Measurements from ENCODE around the gene SH3BP5.

Gene SH3BP5

GRCh38 chr3:15206662-15207576 is 125.5 kb downstream of the SH3BP5 start:
- Histone ChIP-seq H3K4me1 (ENCODE audit: low read depth, poor library complexity, severe bottlenecking) (peaks cover 13% of the 10 kb centered on the region), H3K4me2 (peak overlapping the region; percentile 78), H3K27me3 (ENCODE audit: insufficient read depth, low read depth) (no peaks in the 10 kb centered on the region), H4K20me1 (ENCODE audit: insufficient read depth) (no peaks in the 10 kb centered on the region), H2AFZ (ENCODE audit: low read depth) (peak overlapping the region; percentile 75), H3K27ac (peak overlapping the region; percentile 63), H3K36me3 (ENCODE audit: insufficient read depth) (no peaks in the 10 kb centered on the region), H3K4me3 (IDR thresholded peaks at IDR 0.05; ENCODE audit: insufficient read depth, low read depth, low read length) (no peak overlapping the region), H3K9ac (peak overlapping the region; percentile 62; the same call in 1 of the 2 replicates), H3K79me2 (ENCODE audit: insufficient read depth, low read depth) (peaks cover 20% of the 10 kb centered on the region; the same call in 1 of the 2 replicates)
- TF ChIP-seq CTCF (conservative IDR thresholded peaks at IDR 0.05; ENCODE audit: low read depth, low read length): no peak

- H3K27me3 ChIP-seq (ENCODE audit: insufficient read depth, low read depth): no peaks in the 10 kb centered on the region
- H2AFZ ChIP-seq (ENCODE audit: low read depth): peak within 1 kb of the TSS; percentile 76
- H3K36me3 ChIP-seq (ENCODE audit: insufficient read depth): no peaks in the 10 kb centered on the region
These were observed 126.3 kb downstream of the SH3BP5 start, which contains the start of gene CAPN7 for GRCh38 chr3:15205934-15206661. CAPN7 (plus strand) TSS chr3:15206246; CDS start chr3:15206496, 250 bp downstream.

GRCh38 chr3:15205482-15205933 is 126.9 kb downstream of the SH3BP5 start:
- Histone ChIP-seq H3K4me1 (ENCODE audit: low read depth, poor library complexity, severe bottlenecking) (peaks cover 13% of the 10 kb centered on the region), H3K27me3 (ENCODE audit: insufficient read depth, low read depth) (no peaks in the 10 kb centered on the region), H2AFZ (ENCODE audit: low read depth) (peak overlapping the region; percentile 76), H3K4me3 (IDR thresholded peaks at IDR 0.05; ENCODE audit: insufficient read depth, low read depth, low read length) (no peak overlapping the region), H3K36me3 (ENCODE audit: insufficient read depth) (no peaks in the 10 kb centered on the region), H3K79me2 (ENCODE audit: insufficient read depth, low read depth) (peaks cover 20% of the 10 kb centered on the region; the same call in 1 of the 2 replicates), H4K20me1 (ENCODE audit: insufficient read depth) (no peaks in the 10 kb centered on the region), H3K27ac (peak overlapping the region; percentile 16; the same call in 1 of the 2 replicates), H3K9ac (peak overlapping the region; percentile 26; the same call in 1 of the 2 replicates), H3K4me2 (peak overlapping the region; percentile 79)
- 0 out of 2 replicates have a peak, but pooled peaks have one; percentile 14 for TF ChIP-seq CTCF (conservative IDR thresholded peaks at IDR 0.05; ENCODE audit: low read depth, low read length)

More at GRCh38 chr3:15205934-15206661, 126.3 kb downstream of the SH3BP5 start, which contains the start of gene CAPN7:
- no peaks in the 10 kb centered on the region for H4K20me1 ChIP-seq (ENCODE audit: insufficient read depth)
- H3K79me2 ChIP-seq (ENCODE audit: insufficient read depth, low read depth): peaks cover 20% of the 10 kb centered on the region; the same call in 1 of the 2 replicates
- H3K4me3 ChIP-seq (IDR thresholded peaks at IDR 0.05; ENCODE audit: insufficient read depth, low read depth, low read length): no peak within 1 kb of the TSS
- peak within 1 kb of the TSS; percentile 79 for H3K4me2 ChIP-seq
- H3K27ac ChIP-seq: peak within 1 kb of the TSS; percentile 63
- peaks cover 13% of the 10 kb centered on the region for H3K4me1 ChIP-seq (ENCODE audit: low read depth, poor library complexity, severe bottlenecking)
- H3K9ac ChIP-seq: peak within 1 kb of the TSS; percentile 62; the same call in 1 of the 2 replicates
- TF ChIP-seq CTCF (conservative IDR thresholded peaks at IDR 0.05; ENCODE audit: low read depth, low read length): 0 out of 2 replicates have a peak, but pooled peaks have one; percentile 7
